Measurements from ENCODE around the gene ZNF575.
A peak's percentile ranks its signal among the peaks of the same experiment; 100 is the strongest.

Gene ZNF575

GRCh38 chr19:43502419-43502976 is 30.5 kb upstream of the ZNF575 start:
- no peak overlapping the region for H3K4me3 ChIP-seq (ENCODE audit: low read depth, low read length)
- DNase-seq (ENCODE audit: low read depth) = no peak
- TF ChIP-seq CTCF (IDR thresholded peaks at IDR 0.05; ENCODE audit: low read depth, low read length, missing control alignments) = no peak

GRCh38 chr19:43503501-43504425 is 29.2 kb upstream of the ZNF575 start:
- DNase-seq (ENCODE audit: low read depth) = peak; percentile 73
- peak overlapping the region; percentile 67 for H3K4me3 ChIP-seq (ENCODE audit: low read depth, low read length)

GRCh38 chr19:43504426-43505185 is 28.4 kb upstream of the ZNF575 start, which contains the start of gene PHLDB3:
PHLDB3 (minus strand) TSS chr19:43504746; CDS start chr19:43504118, 628 bp downstream.
- TF ChIP-seq CTCF (IDR thresholded peaks at IDR 0.05; ENCODE audit: low read depth, low read length, missing control alignments) = no peak
- no peak for DNase-seq (ENCODE audit: low read depth)
- peak within 1 kb of the TSS; percentile 67 for H3K4me3 ChIP-seq (ENCODE audit: low read depth, low read length)

More at GRCh38 chr19:43503501-43504425, 29.2 kb upstream of the ZNF575 start:
- peak; percentile 14 for TF ChIP-seq CTCF (IDR thresholded peaks at IDR 0.05; ENCODE audit: low read depth, low read length, missing control alignments)

- DNase-seq (ENCODE audit: low read depth) = no peak
- peak overlapping the region; percentile 67; the same call in 1 of the 2 replicates for H3K4me3 ChIP-seq (ENCODE audit: low read depth, low read length)
- no peak for TF ChIP-seq CTCF (IDR thresholded peaks at IDR 0.05; ENCODE audit: low read depth, low read length, missing control alignments)
Observed at GRCh38 chr19:43505186-43505456, 27.9 kb upstream of the ZNF575 start.

GRCh38 chr19:43505941-43506340 is 27.0 kb upstream of the ZNF575 start:
- no peak for TF ChIP-seq CTCF (IDR thresholded peaks at IDR 0.05; ENCODE audit: low read depth, low read length, missing control alignments)
- DNase-seq (ENCODE audit: low read depth) = no peak
- H3K4me3 ChIP-seq (ENCODE audit: low read depth, low read length) = no peak overlapping the region

GRCh38 chr19:43506629-43507028 is 26.4 kb upstream of the ZNF575 start:
- no peak for DNase-seq (ENCODE audit: low read depth)

More at GRCh38 chr19:43506629-43507028, 26.4 kb upstream of the ZNF575 start:
- no peak overlapping the region for H3K4me3 ChIP-seq (ENCODE audit: low read depth, low read length)
- TF ChIP-seq CTCF (IDR thresholded peaks at IDR 0.05; ENCODE audit: low read depth, low read length, missing control alignments) = no peak

Data from GM12864 (cell line).